MCF 10A (cell line): ENCODE results near the gene LRP11. TPM values are rescaled to one million over a fixed set of nuclear protein-coding genes. Genes with fewer than 3 reads are reported as not detected.
"Not testable (repeated sequence)": the region's sequence is repeated elsewhere in the genome, so short reads cannot be mapped to it uniquely, and the experiment has no call there.

Experiments used
- BruUV-seq: library from RNA; stranded (reverse); fragments of 400-500 nt; replicated peaks from 2 replicates; lab custom pipeline; 2021; lab: Mats Ljungman, UMichigan
- CTCF ChIA-PET: fragments of 300-600 bp; sonication (Branson Sonifier 250); formaldehyde crosslinking; extraction: SDS; loops from one replicate; lab custom pipeline; 2021; ENCODE audit warnings: antibody characterized with exemption, inconsistent platforms; lab: Yijun Ruan, JAX
- POLR2A ChIA-PET: fragments of 300-600, 350-650 bp; sonication (Branson Sonifier 250); formaldehyde crosslinking; extraction: SDS; loops from one replicate; lab custom pipeline; 2020; ENCODE audit warnings: antibody characterized with exemption, inconsistent platforms; lab: Yijun Ruan, JAX
- DNase-seq: peaks from one replicate; pipeline ENCODE4 v3.0.0-alpha.2; 2018; ENCODE audit not compliant: unreplicated experiment
- H3K27ac Mint-ChIP-seq: one replicate; pipeline ENCODE4 v1.8.0; 2022; ENCODE audit warnings: mild to moderate bottlenecking, low read depth, mixed read lengths; ENCODE audit not compliant: unreplicated experiment
- H3K27me3 Mint-ChIP-seq: one replicate; pipeline ENCODE4 v1.8.0; 2022; ENCODE audit warnings: mixed read lengths; ENCODE audit not compliant: insufficient read depth, unreplicated experiment
- H3K36me3 Mint-ChIP-seq: one replicate; pipeline ENCODE4 v1.8.0; 2022; ENCODE audit warnings: mild to moderate bottlenecking, moderate library complexity, mixed read lengths; ENCODE audit not compliant: insufficient read depth, unreplicated experiment
- H3K4me1 Mint-ChIP-seq: one replicate; pipeline ENCODE4 v1.8.0; 2022; ENCODE audit warnings: mixed read lengths; ENCODE audit not compliant: insufficient read depth, unreplicated experiment
- H3K4me3 Mint-ChIP-seq: one replicate; pipeline ENCODE4 v1.8.0; 2022; ENCODE audit warnings: mild to moderate bottlenecking, moderate library complexity, mixed read lengths; ENCODE audit not compliant: unreplicated experiment
- H3K9me3 Mint-ChIP-seq: one replicate; pipeline ENCODE4 v1.8.0; 2022; ENCODE audit warnings: mixed read lengths; ENCODE audit not compliant: unreplicated experiment
- intact Hi-C: fragments of 100-400 bp; cut with micrococcal nuclease; formaldehyde crosslinking; loops from 2 replicates; pipeline ENCODE4 v1.14.1; 2022
- total RNA-seq: library from RNA; stranded (reverse); gene quantifications from 2 replicates; pipeline ENCODE4 v1.2.3, GENCODE V29; 2022
- TF ChIP-seq, protein P1 (sequence below): fragments of 200-600 bp; IDR thresholded peaks from one replicate; pipeline ENCODE4 v1.8.0; 2022; ENCODE audit warnings: antibody characterized with exemption, mild to moderate bottlenecking; ENCODE audit not compliant: unreplicated experiment

LRP11 gene
- total RNA-seq, 1 experiment from 2014 or later, result 46.1 TPM

DNA sequence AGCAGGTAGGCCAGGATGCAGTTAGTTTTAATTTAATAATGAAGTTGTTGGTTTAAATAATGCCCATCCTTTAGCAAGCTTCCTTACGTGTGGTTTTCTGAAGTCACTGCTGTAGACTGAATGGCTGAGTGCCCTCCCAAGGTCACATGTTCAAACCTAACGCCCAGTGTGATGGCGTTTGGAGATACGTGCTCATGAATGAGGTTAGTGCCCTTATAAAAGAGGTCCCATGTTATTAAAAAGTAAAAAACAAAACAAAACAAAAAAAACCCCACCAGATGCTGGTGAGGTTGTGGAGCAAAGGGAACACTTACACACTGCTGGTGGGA, 16.3 kb downstream of the LRP11 start:
- H3K27me3 Mint-ChIP-seq, result no peaks in the 10 kb centered on the region
- H3K27ac Mint-ChIP-seq, result no peak overlapping the region
- no TSS peak for BruUV-seq
- H3K36me3 Mint-ChIP-seq, result peaks cover 6% of the 10 kb centered on the region
- H3K4me3 Mint-ChIP-seq, result no peak overlapping the region
- H3K4me1 Mint-ChIP-seq, result peaks cover 63% of the 10 kb centered on the region
- TF ChIP-seq, protein P1, sequence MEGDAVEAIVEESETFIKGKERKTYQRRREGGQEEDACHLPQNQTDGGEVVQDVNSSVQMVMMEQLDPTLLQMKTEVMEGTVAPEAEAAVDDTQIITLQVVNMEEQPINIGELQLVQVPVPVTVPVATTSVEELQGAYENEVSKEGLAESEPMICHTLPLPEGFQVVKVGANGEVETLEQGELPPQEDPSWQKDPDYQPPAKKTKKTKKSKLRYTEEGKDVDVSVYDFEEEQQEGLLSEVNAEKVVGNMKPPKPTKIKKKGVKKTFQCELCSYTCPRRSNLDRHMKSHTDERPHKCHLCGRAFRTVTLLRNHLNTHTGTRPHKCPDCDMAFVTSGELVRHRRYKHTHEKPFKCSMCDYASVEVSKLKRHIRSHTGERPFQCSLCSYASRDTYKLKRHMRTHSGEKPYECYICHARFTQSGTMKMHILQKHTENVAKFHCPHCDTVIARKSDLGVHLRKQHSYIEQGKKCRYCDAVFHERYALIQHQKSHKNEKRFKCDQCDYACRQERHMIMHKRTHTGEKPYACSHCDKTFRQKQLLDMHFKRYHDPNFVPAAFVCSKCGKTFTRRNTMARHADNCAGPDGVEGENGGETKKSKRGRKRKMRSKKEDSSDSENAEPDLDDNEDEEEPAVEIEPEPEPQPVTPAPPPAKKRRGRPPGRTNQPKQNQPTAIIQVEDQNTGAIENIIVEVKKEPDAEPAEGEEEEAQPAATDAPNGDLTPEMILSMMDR, result no peak
- CTCF ChIA-PET, result interaction anchor here (0.8 to 3.7 kb wide), 8 partner anchors 9 to 77 kb away, joined by 3 to 24 read pairs (median 4); partner anchors contain the start of gene LRP11
- no peak for DNase-seq
- intact Hi-C loops, result loop anchor here (10.0 kb wide), 1 partner anchor 167 kb away; no protein-coding TSS in a partner anchor
- no peaks in the 10 kb centered on the region for H3K9me3 Mint-ChIP-seq
- POLR2A ChIA-PET, result interaction anchor here (0.6 to 14.2 kb wide), 14 partner anchors 12 to 297 kb away, joined by 3 to 255 read pairs (median 6); partner anchors contain the start of genes LATS1, LRP11 and PCMT1

DNA sequence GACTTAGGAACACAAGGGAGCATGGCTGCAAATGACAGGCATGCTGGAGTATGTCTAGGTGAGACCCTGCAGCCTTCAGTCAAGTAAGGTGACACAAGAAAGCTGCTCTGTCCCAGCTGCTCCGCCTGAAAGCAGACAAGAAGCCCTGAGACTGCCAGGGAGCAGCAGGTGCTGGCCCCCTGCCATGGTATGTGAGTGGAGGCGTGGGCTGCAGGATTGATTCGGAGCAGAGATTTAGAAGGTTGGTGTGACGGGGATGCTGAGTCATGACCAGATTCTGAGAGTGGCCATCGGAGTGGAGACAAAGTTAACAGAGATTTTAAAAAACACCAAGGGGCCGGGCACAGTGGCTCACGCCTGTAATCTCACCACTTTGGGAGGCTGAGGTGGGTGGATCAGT, 17.8 kb downstream of the LRP11 start:
- BruUV-seq, result no TSS peak
- Mint-ChIP-seq H3K9me3 (no peaks in the 10 kb centered on the region), H3K36me3 (peaks cover 16% of the 10 kb centered on the region), H3K27ac (no peak overlapping the region), H3K4me3 (peak overlapping the region; percentile 38), H3K4me1 (peaks cover 49% of the 10 kb centered on the region), H3K27me3 (no peaks in the 10 kb centered on the region)
- peak; percentile 94 for DNase-seq
- intact Hi-C loops, result loop anchor here (10.0 kb wide), 1 partner anchor 168 kb away; no protein-coding TSS in a partner anchor
- ChIA-PET CTCF (interaction anchor here (0.6 to 5.4 kb wide), 12 partner anchors 11 to 1457 kb away, joined by 3 to 40 read pairs (median 4); partner anchors contain the start of gene LRP11), POLR2A (interaction anchor here (0.6 to 14.2 kb wide), 14 partner anchors 14 to 309 kb away, joined by 3 to 255 read pairs (median 6); partner anchors contain the start of genes LATS1, LRP11, NUP43 and RAET1G)
- TF ChIP-seq, protein P1, result no peak

DNA sequence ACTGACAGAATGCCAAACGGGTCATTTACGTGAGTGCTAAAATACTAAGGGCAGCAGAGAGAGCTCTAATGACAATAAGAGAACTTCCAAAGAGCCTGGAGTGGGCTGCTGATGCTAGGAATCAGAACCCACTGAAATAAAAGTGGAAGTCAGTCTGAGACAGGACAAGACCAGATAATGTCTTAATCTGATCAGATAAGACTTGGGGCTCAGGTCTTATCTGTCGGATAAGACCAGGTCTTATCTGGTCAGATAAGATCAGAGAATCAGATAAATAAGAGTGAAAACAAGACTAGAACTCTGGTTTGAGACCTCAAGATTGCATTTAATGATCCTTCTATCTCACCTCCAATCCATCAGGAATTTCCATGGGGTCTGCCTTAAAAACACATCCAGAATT, 18.6 kb downstream of the LRP11 start:
- intact Hi-C loops, result loop anchor here (10.0 kb wide), 1 partner anchor 169 kb away; no protein-coding TSS in a partner anchor
- Mint-ChIP-seq H3K27me3 (no peaks in the 10 kb centered on the region), H3K27ac (no peak overlapping the region), H3K4me1 (peaks cover 41% of the 10 kb centered on the region), H3K9me3 (no peaks in the 10 kb centered on the region), H3K4me3 (no peak overlapping the region), H3K36me3 (peaks cover 16% of the 10 kb centered on the region)
- no TSS peak for BruUV-seq
- POLR2A ChIA-PET, result interaction anchor here (2.3 to 14.2 kb wide), 5 partner anchors 15 to 54 kb away, joined by 13 to 255 read pairs (median 29); partner anchors contain the start of gene LRP11
- DNase-seq, result no peak
- TF ChIP-seq, protein P1, result no peak
- CTCF ChIA-PET, result interaction anchor here (0.5 to 5.4 kb wide), 10 partner anchors 11 to 1458 kb away, joined by 3 to 40 read pairs (median 3); partner anchors contain the start of gene LRP11

DNA sequence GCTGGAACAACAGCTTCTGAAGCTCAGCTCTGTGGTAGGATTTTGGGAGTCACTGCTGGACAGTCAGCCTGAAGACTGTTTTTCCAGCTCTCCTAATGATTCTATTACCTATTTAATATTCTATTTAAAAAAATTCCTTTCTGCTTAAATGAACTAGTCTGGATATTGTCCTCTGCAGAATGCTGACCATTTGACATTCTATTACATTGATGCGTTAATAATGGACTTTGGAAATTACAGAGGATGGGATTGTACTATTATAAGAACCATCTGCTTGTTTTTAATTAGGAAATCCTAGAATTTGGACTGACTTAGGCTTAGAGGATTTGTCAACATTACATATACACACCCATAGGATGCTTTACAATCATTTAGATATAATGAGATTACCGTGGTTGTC, 19.7 kb downstream of the LRP11 start:
- H3K4me1 Mint-ChIP-seq, result peaks cover 41% of the 10 kb centered on the region
- no peak overlapping the region for H3K27ac Mint-ChIP-seq
- H3K9me3 Mint-ChIP-seq, result no peaks in the 10 kb centered on the region
- no peaks in the 10 kb centered on the region for H3K27me3 Mint-ChIP-seq
- TF ChIP-seq, protein P1, result no peak
- intact Hi-C loops, result loop anchor here (10.0 kb wide), 1 partner anchor 170 kb away; no protein-coding TSS in a partner anchor
- no peak overlapping the region for H3K4me3 Mint-ChIP-seq
- H3K36me3 Mint-ChIP-seq, result peaks cover 16% of the 10 kb centered on the region
- ChIA-PET CTCF (interaction anchor here (0.7 to 5.4 kb wide), 7 partner anchors 9 to 383 kb away, joined by 3 to 40 read pairs (median 4); partner anchors contain the start of genes LRP11 and ULBP1), POLR2A (interaction anchor here (0.6 to 14.2 kb wide), 4 partner anchors 16 to 227 kb away, joined by 3 to 255 read pairs (median 26); partner anchors contain the start of gene LRP11)
- no TSS peak for BruUV-seq
- no peak for DNase-seq

DNA sequence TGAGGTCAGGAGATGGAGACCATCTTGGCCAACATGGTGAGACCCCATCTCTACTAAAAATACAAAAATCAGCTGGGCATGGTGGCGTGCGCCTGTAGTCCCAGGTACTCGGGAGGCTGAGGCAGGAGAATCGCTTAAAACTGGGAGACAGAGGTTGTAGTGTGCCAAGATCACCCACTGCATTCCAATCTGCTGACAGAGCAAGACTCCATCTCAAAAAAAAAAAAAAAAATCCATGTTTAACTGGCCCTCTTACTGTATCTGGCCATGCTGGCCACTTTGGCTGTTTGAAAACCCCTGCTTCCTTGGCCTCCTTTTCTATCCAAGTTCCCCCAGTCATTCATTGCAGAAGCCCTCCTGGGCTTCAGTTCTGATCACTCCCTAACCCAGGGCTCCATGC, 20.1 kb downstream of the LRP11 start:
- CTCF ChIA-PET, result interaction anchor here (0.7 to 5.4 kb wide), 9 partner anchors 10 to 384 kb away, joined by 3 to 40 read pairs (median 4); partner anchors contain the start of genes LRP11 and ULBP1
- not testable (repeated sequence) for H3K27me3 Mint-ChIP-seq
- DNase-seq, result peak; percentile 51

More for the DNA sequence above, 20.1 kb downstream of the LRP11 start:
- POLR2A ChIA-PET, result interaction anchor here (0.6 to 14.2 kb wide), 4 partner anchors 17 to 227 kb away, joined by 3 to 255 read pairs (median 26); partner anchors contain the start of gene LRP11
- intact Hi-C loops, result loop anchor here (10.0 kb wide), 1 partner anchor 171 kb away; no protein-coding TSS in a partner anchor
- peaks cover 20% of the 10 kb centered on the region for H3K36me3 Mint-ChIP-seq
- not testable (repeated sequence) for H3K4me3 Mint-ChIP-seq, H3K9me3 Mint-ChIP-seq, BruUV-seq, H3K27ac Mint-ChIP-seq
- H3K4me1 Mint-ChIP-seq, result peaks cover 41% of the 10 kb centered on the region
